WERI-Rb-1 (cell line): ENCODE results near the gene ASIC2.

Experiments used
- DNase-seq: peaks from one replicate; pipeline ENCODE4 v3.0.0-alpha.2; 2020
- H3K27ac ChIP-seq: fragments of 250-450 bp; sonication (Bioruptor Pico); 2 replicates; pipeline ENCODE4 v1.5.1; 2020; ENCODE audit warnings: mild to moderate bottlenecking, moderate library complexity
- H3K27me3 ChIP-seq: fragments of 250-450 bp; sonication (Bioruptor Pico); 2 replicates; pipeline ENCODE4 v1.5.1; 2021; ENCODE audit warnings: mild to moderate bottlenecking, low read depth, moderate library complexity; ENCODE audit not compliant: insufficient read depth, severe bottlenecking
- H3K36me3 ChIP-seq: fragments of 250-450 bp; sonication (Bioruptor Pico); 2 replicates; pipeline ENCODE4 v1.5.1; 2020; ENCODE audit warnings: mild to moderate bottlenecking, moderate library complexity
- H3K4me3 ChIP-seq: 2 replicates; pipeline ENCODE4 v1.5.1; 2011; ENCODE audit warnings: low read depth, mild to moderate bottlenecking, control low read depth, low read length
- H3K9me3 ChIP-seq: fragments of 250-450 bp; sonication (Bioruptor Pico); 2 replicates; pipeline ENCODE4 v1.5.1; 2021; ENCODE audit warnings: mild to moderate bottlenecking, moderate library complexity; ENCODE audit not compliant: severe bottlenecking
- CTCF ChIP-seq: IDR thresholded peaks from 2 replicates; pipeline ENCODE4 v1.5.1; 2011; ENCODE audit warnings: low read depth, mild to moderate bottlenecking, control low read depth, inconsistent platforms, low read length

Gene ASIC2

GRCh38 chr17:33085256-33085655, 207.8 kb downstream of the ASIC2 start:
- Histone ChIP-seq H3K27me3 (peaks cover 87% of the 10 kb centered on the region), H3K9me3 (no peaks in the 10 kb centered on the region)
- TF ChIP-seq CTCF = no peak

GRCh38 chr17:33084755-33085154, 208.3 kb downstream of the ASIC2 start:
- H3K36me3 ChIP-seq = no peaks in the 10 kb centered on the region
- no peak overlapping the region for H3K27ac ChIP-seq
- H3K9me3 ChIP-seq = no peaks in the 10 kb centered on the region
- no peak overlapping the region for H3K4me3 ChIP-seq
- H3K27me3 ChIP-seq = peaks cover 87% of the 10 kb centered on the region
- no peak for DNase-seq
- TF ChIP-seq CTCF = no peak

More at GRCh38 chr17:33085256-33085655, 207.8 kb downstream of the ASIC2 start:
- Histone ChIP-seq H3K4me3 (no peak overlapping the region), H3K27ac (no peak overlapping the region), H3K36me3 (no peaks in the 10 kb centered on the region)
- no peak for DNase-seq

GRCh38 chr17:33082529-33083173, 210.4 kb downstream of the ASIC2 start:
- Histone ChIP-seq H3K36me3 (no peaks in the 10 kb centered on the region), H3K27me3 (peaks cover 82% of the 10 kb centered on the region), H3K27ac (no peak overlapping the region), H3K9me3 (no peaks in the 10 kb centered on the region), H3K4me3 (no peak overlapping the region)
- no peak for DNase-seq
- no peak for TF ChIP-seq CTCF

GRCh38 chr17:33080091-33080490, 213.0 kb downstream of the ASIC2 start:
- Histone ChIP-seq H3K4me3 (no peak overlapping the region), H3K9me3 (no peaks in the 10 kb centered on the region), H3K36me3 (no peaks in the 10 kb centered on the region), H3K27me3 (peaks cover 88% of the 10 kb centered on the region), H3K27ac (no peak overlapping the region)
- DNase-seq = no peak
- TF ChIP-seq CTCF = no peak

GRCh38 chr17:33079201-33079600, 213.9 kb downstream of the ASIC2 start:
- TF ChIP-seq CTCF = no peak
- DNase-seq = no peak
- Histone ChIP-seq H3K4me3 (no peak overlapping the region), H3K36me3 (no peaks in the 10 kb centered on the region), H3K27me3 (peaks cover 88% of the 10 kb centered on the region), H3K9me3 (no peaks in the 10 kb centered on the region), H3K27ac (no peak overlapping the region)

GRCh38 chr17:33076979-33077378, 216.1 kb downstream of the ASIC2 start:
- H3K4me3 ChIP-seq = no peak overlapping the region
- no peak for DNase-seq

More at GRCh38 chr17:33076979-33077378, 216.1 kb downstream of the ASIC2 start:
- Histone ChIP-seq H3K36me3 (no peaks in the 10 kb centered on the region), H3K27ac (no peak overlapping the region), H3K9me3 (no peaks in the 10 kb centered on the region), H3K27me3 (peaks cover 88% of the 10 kb centered on the region)
- TF ChIP-seq CTCF = no peak
